ENCODE measurements around the gene CACNG8.
"Not testable (repeated sequence)": the region's sequence is repeated elsewhere in the genome, so short reads cannot be mapped to it uniquely, and the experiment has no call there.

CACNG8 gene

DNA sequence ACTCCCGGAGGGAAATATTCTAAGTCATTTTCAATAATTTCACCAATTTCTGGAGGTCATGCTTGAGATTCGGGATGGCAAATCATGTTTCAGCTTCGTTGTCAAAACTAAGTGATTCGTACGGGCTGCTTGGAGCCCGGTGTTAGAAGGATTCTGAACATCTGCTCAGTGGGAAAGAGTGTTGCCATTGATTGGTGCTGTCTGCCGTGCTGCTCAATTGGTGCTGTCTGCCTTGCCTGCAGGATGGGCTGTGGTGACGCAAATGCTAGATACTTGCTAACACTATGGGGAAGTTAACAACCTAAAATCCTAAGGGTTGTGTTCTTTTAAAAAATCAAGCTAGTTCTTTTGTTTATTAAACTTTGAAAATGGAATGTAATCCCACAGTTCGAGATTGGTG lies 17.3 kb upstream of the CACNG8 start:
- Histone ChIP-seq H3K27me3 (no peaks in the 10 kb centered on the region), H3K9ac (peak overlapping the region in 2 of 11 experiments; percentile 37 to 55; a peak in 3 of 22 replicates), H3K9me3 (replicated peaks in 1 of 11) (peaks cover 0 to 13% (median 9%) of the 10 kb centered on the region in 11 experiments; a peak in 12 of 22 replicates), H3K36me3 (no peaks in the 10 kb centered on the region), H3K4me1 (peaks cover 0 to 12% (median 0%) of the 10 kb centered on the region in 10 experiments; a peak in 8 of 20 replicates), H3K4me3 (peak overlapping the region in 2 of 10 experiments; percentile 43 to 47; a peak in 4 of 20 replicates), H3K27ac (peak overlapping the region in 1 of 11 experiments; percentile 43; a peak in 3 of 22 replicates), H4K20me1 (no peaks in the 10 kb centered on the region), H3K4me2 (peak overlapping the region in 3 of 11 experiments; percentile 5 to 84 (median 80); a peak in 4 of 22 replicates)
- no peak for TF ChIP-seq Cebpa-rat (IDR thresholded peaks at IDR 0.05)

DNA sequence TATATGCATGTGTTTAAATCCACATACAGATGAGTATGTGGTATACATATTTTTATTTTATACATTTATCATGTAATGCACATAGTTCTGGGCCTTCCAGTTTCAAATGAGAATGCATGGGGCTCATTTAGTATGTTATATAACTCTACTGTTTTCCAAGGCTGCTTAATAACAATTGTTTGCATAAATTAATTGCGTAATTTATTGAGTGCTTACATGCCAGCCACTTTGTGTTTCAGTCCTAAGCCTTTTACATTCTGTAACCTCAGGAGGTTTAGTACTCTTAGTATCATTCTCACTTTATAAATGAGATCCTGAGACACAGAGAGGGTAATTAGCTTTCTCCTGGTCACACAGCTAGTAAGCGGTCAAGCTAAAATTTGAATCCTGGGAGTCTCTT lies 16.7 kb upstream of the CACNG8 start:
- peak overlapping the region in 1 of 11 experiments; percentile 43; a peak in 2 of 22 replicates for H3K27ac ChIP-seq

DNA sequence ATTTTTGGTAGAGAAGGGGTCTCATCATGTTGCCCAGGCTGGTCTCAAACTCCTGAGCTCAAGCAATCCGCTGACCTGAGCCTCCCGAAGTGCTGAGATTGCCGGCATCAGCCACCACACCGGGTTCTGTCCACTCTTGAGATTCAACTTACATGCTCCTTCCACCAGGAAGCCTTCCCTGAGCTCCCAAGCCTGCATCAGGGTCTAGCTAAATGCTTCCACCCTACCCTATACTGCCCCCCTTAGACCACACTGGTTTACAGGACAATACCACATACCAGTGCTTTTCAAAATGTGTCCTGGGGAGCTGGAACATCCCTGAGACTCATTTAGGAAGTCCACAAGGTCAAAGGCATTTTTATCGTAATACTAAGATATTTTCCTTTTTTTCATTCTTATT lies 15.1 kb upstream of the CACNG8 start:
- no peaks in the 10 kb centered on the region for H3K27me3 ChIP-seq
- peaks cover 17 to 29% (median 19%) of the 10 kb centered on the region in 10 experiments for H3K4me1 ChIP-seq
- H3K9ac ChIP-seq, result no peak overlapping the region
- H3K4me3 ChIP-seq, result no peak overlapping the region
- no peaks in the 10 kb centered on the region for H3K36me3 ChIP-seq
- peaks cover 0 to 5% (median 1%) of the 10 kb centered on the region in 11 experiments; a peak in 10 of 22 replicates for H3K9me3 ChIP-seq (replicated peaks in 1 of 11)
- no peak overlapping the region for H3K4me2 ChIP-seq
- no peaks in the 10 kb centered on the region for H4K20me1 ChIP-seq
- H3K27ac ChIP-seq, result no peak overlapping the region
- no peak for TF ChIP-seq Cebpa-rat (IDR thresholded peaks at IDR 0.05)

More for the DNA sequence above, 16.7 kb upstream of the CACNG8 start:
- H3K9ac ChIP-seq, result peak overlapping the region in 2 of 11 experiments; percentile 37 to 55; a peak in 3 of 22 replicates
- H3K9me3 ChIP-seq (replicated peaks in 1 of 11), result peaks cover 0 to 13% (median 9%) of the 10 kb centered on the region in 11 experiments; a peak in 12 of 22 replicates
- H3K4me2 ChIP-seq, result peak overlapping the region in 3 of 11 experiments; percentile 5 to 84 (median 80); a peak in 4 of 22 replicates
- H3K27me3 ChIP-seq, result no peaks in the 10 kb centered on the region
- no peaks in the 10 kb centered on the region for H3K36me3 ChIP-seq
- TF ChIP-seq Cebpa-rat (IDR thresholded peaks at IDR 0.05), result peak in 2 of 11 experiments; percentile 40 to 52; a peak in 3 of 22 replicates
- peak overlapping the region in 2 of 10 experiments; percentile 43 to 47; a peak in 4 of 20 replicates for H3K4me3 ChIP-seq
- H3K4me1 ChIP-seq, result peaks cover 3 to 13% (median 4%) of the 10 kb centered on the region in 10 experiments
- H4K20me1 ChIP-seq, result no peaks in the 10 kb centered on the region

DNA sequence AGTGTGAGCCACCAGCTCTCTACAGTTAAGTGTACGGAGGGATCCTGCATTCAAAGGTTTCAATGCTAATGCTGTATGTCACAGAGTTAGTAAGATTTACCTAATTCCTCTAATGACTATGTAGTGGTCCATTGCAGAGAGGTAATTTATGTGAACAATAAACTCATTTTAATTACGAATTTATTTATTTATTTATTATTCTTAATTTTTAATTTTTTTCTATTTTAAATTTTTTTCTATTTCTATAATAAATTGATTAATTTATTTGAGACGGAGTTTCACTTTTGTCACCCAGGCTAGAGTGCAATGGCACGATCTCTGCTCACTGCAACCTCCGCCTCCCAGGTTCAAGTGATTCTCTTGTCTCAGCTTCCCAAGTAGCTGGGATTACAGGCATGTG lies 14.1 kb upstream of the CACNG8 start:
- H3K4me3 ChIP-seq; H3K36me3 ChIP-seq; H3K9me3 ChIP-seq (replicated peaks in 1 of 11); H3K4me2 ChIP-seq; H3K27me3 ChIP-seq; H4K20me1 ChIP-seq; H3K27ac ChIP-seq; H3K9ac ChIP-seq: not testable (repeated sequence)
- peaks cover 17 to 29% (median 19%) of the 10 kb centered on the region in 10 experiments for H3K4me1 ChIP-seq

DNA sequence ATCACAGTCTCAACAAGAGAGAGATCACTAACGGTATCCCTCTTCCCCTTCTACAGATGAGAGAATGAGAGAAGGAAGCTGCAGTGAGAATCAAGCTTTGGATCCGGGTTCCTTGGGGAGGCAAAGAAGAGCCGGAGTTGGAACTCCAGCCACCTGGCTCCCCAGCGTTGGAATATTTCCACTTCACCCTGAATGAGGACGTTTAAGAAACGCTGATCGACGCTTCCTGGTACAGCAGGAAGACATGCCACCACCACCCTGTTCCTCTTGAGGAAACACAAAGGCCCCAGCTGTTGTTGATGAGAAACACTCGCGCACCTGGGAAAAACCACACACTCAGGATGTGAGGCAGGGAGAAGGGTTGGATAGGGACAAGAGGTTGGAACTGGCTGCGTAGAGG lies 11.3 kb upstream of the CACNG8 start:
- peaks cover 15 to 28% (median 24%) of the 10 kb centered on the region in 10 experiments for H3K4me1 ChIP-seq
- H3K27ac ChIP-seq, result peak overlapping the region in 9 of 11 experiments; percentile 41 to 72 (median 61); a peak in 17 of 22 replicates
- peak overlapping the region in 7 of 11 experiments; percentile 10 to 51 (median 29); a peak in 10 of 22 replicates for H3K9ac ChIP-seq
- H3K9me3 ChIP-seq (replicated peaks in 1 of 11), result no peaks in the 10 kb centered on the region; a peak in 1 of 22 replicates
- peaks cover 0 to 8% (median 6%) of the 10 kb centered on the region in 11 experiments; a peak in 16 of 22 replicates for H3K27me3 ChIP-seq
- H4K20me1 ChIP-seq, result no peaks in the 10 kb centered on the region
- no peak overlapping the region for H3K4me3 ChIP-seq
- H3K4me2 ChIP-seq, result peak overlapping the region; percentile 53 to 74 (median 66)
- TF ChIP-seq Cebpa-rat (IDR thresholded peaks at IDR 0.05), result no peak
- H3K36me3 ChIP-seq, result no peaks in the 10 kb centered on the region

DNA sequence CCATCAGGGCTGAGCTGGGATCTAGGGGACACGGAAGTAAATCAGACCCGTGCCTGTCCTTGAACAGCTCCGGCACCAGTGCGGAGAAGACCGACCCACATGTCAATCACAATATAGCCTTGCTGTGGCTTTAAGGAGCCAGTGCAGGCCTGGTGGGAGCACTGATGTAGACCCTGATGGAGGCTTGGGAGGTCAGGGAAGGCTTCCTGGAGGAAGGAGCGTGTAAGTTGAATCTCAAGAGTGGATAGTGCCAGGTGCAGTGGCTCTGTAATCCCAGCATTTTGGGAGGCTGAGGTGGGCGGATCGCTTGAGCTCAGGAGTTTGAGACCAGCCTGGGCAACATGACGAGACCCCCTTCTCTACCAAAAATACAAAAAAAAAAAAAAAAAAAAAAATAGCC lies 10.8 kb upstream of the CACNG8 start:
- Histone ChIP-seq H3K4me2 (peak overlapping the region; percentile 53 to 74 (median 66)), H3K4me3 (no peak overlapping the region), H3K36me3 (no peaks in the 10 kb centered on the region), H3K9ac (peak overlapping the region in 4 of 11 experiments; percentile 21 to 51 (median 39); a peak in 2 of 22 replicates), H3K27ac (peak overlapping the region in 9 of 11 experiments; percentile 41 to 72 (median 61); a peak in 16 of 22 replicates), H4K20me1 (no peaks in the 10 kb centered on the region), H3K27me3 (peaks cover under 1 to 13% (median 11%) of the 10 kb centered on the region in 11 experiments), H3K9me3 (replicated peaks in 1 of 11) (no peaks in the 10 kb centered on the region; a peak in 1 of 22 replicates), H3K4me1 (peaks cover 15 to 29% (median 25%) of the 10 kb centered on the region in 10 experiments)
- no peak for TF ChIP-seq Cebpa-rat (IDR thresholded peaks at IDR 0.05)

DNA sequence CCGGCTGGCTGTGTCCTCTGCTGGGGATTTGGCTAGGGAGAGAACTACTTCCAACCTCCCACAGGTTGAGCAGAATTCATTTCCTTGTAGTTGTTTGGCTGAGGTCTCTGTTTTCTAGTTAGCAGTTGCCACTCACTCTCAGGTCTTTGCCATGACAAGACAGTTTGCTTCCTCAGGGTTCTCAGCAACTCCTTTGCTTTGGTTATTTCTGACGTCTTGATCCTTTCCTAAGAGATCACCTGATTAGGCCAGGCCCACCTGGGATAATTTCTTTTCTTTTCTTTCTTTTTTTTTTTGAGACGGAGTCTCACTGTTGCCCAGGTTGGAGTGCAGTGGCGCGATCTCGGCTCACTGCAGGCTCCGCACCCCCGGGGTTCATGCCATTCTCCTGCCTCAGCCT lies 9.4 kb upstream of the CACNG8 start:
- no peak for TF ChIP-seq Cebpa-rat (IDR thresholded peaks at IDR 0.05)
- Histone ChIP-seq H3K4me2 (no peak overlapping the region), H3K27ac (no peak overlapping the region), H3K27me3 (peaks cover 15 to 27% (median 25%) of the 10 kb centered on the region in 11 experiments), H3K36me3 (no peaks in the 10 kb centered on the region), H3K4me3 (no peak overlapping the region), H3K4me1 (peaks cover 19 to 40% (median 32%) of the 10 kb centered on the region in 10 experiments), H4K20me1 (no peaks in the 10 kb centered on the region), H3K9ac (no peak overlapping the region), H3K9me3 (replicated peaks in 1 of 11) (no peaks in the 10 kb centered on the region; a peak in 1 of 22 replicates)

DNA sequence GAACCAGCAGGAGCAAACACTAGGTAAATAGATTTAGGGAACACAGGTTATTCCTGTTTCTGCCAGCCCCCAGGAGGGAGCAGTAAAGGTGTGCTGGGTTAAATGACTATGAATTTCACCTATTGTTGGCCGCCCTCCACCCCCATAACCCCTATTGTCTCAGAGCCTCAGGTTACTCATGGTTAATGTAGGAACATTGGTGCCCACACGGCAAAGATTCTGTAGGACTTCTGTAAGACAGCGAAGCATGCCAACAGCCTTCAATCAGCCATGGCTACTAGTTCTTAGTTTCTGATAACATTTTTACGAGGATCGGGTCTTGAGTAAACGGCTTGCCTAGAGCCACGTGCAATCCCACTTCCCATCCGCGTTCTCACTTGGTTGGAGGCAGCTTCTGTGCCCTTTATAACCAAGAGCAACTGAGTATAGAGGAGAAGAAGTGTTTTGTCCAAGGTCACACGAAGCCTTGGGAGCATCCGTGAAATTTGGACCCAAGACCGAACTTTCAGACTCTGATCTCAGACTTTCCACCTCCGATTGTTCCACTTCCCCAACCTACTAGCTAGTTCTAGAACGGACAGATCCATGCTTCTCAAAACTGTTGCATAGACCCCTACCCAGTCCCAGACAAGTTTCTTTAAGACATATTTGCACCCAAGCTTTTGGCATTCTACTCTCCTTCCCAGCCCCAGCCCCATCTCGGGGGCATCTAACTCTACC lies 5.1 kb upstream of the CACNG8 start:
- no peak overlapping the region for H3K4me3 ChIP-seq
- H3K9ac ChIP-seq, result no peak overlapping the region
- no peak for TF ChIP-seq Cebpa-rat (IDR thresholded peaks at IDR 0.05)
- peaks cover 0 to 47% (median 31%) of the 10 kb centered on the region in 10 experiments; a peak in 16 of 20 replicates for H3K4me1 ChIP-seq
- no peaks in the 10 kb centered on the region for H3K36me3 ChIP-seq
- no peak overlapping the region for H3K27ac ChIP-seq
- peaks cover 52 to 70% (median 68%) of the 10 kb centered on the region in 11 experiments for H3K27me3 ChIP-seq
- H4K20me1 ChIP-seq, result peaks cover 0 to 5% (median 0%) of the 10 kb centered on the region in 11 experiments; a peak in 2 of 22 replicates
- peak overlapping the region in 7 of 11 experiments; percentile 0 to 54 (median 25); a peak in 9 of 22 replicates for H3K4me2 ChIP-seq
- H3K9me3 ChIP-seq (replicated peaks in 1 of 11), result no peaks in the 10 kb centered on the region; a peak in 1 of 22 replicates

DNA sequence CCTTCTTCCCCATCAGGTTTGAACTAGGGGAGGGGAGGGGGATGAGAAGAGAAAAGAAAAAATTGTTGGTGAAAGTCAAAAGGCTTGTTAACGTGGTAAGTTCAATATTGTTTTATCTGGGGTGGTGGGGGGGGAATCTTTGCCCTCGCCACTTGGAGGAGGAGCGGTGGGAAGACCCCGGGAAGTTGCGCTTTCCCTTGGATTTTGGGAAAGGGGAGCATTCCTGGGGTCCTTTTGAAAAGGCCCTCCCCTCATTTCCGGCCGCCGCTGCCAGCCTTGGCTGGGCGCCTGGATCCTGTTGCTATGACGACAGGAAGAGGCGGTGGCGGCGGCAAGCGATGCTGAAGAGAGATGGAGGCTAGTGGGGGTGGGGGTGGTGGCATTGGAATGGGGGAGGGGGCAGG lies 4.6 kb upstream of the CACNG8 start:
- H3K9ac ChIP-seq, result no peak overlapping the region
- no peaks in the 10 kb centered on the region for H3K36me3 ChIP-seq
- no peak overlapping the region for H3K27ac ChIP-seq
- peak overlapping the region in 7 of 11 experiments; percentile 0 to 54 (median 25); a peak in 8 of 22 replicates for H3K4me2 ChIP-seq
- peaks cover 54 to 73% (median 71%) of the 10 kb centered on the region in 11 experiments for H3K27me3 ChIP-seq
- H3K4me1 ChIP-seq, result peaks cover 0 to 47% (median 31%) of the 10 kb centered on the region in 10 experiments; a peak in 16 of 20 replicates
- no peaks in the 10 kb centered on the region; a peak in 1 of 22 replicates for H3K9me3 ChIP-seq (replicated peaks in 1 of 11)
- peaks cover 0 to 5% (median 0%) of the 10 kb centered on the region in 11 experiments; a peak in 2 of 22 replicates for H4K20me1 ChIP-seq
- H3K4me3 ChIP-seq, result no peak overlapping the region
- no peak for TF ChIP-seq Cebpa-rat (IDR thresholded peaks at IDR 0.05)

Measured in BLaER1 treated with 17β-estradiol and CSF1 and Interleukin-3, amounts not matched to agents 10 nM and 100 nM (cell line).